ENCODE measurements around the gene GREM2. TPM values are rescaled to one million over a fixed set of nuclear protein-coding genes. Genes with fewer than 3 reads are reported as not detected.

Gene GREM2
- total RNA-seq, 1 experiment from 2014 or later = not detected

GRCh38 chr1:240635466-240636256 is 23.7 kb upstream of the GREM2 start:
- Histone ChIP-seq H2BK5ac (ENCODE audit: insufficient read length, low read length) (no peak overlapping the region), H3K27me3 (ENCODE audit: insufficient read depth, low read length) (no peaks in the 10 kb centered on the region), H3K23me2 (ENCODE audit: insufficient read length, low read depth, low read length, poor library complexity, severe bottlenecking) (no peaks in the 10 kb centered on the region), H3K79me2 (ENCODE audit: insufficient read depth, low read length) (no peaks in the 10 kb centered on the region), H3K56ac (ENCODE audit: insufficient read length, low read depth, low read length) (no peak overlapping the region), H3K4me2 (ENCODE audit: insufficient read depth, insufficient read length, low read length) (no peak overlapping the region), H3K79me1 (ENCODE audit: insufficient read depth, low read depth, low read length, poor library complexity, severe bottlenecking) (no peaks in the 10 kb centered on the region), H3T11ph (ENCODE audit: low read length) (no peak overlapping the region), H4K91ac (ENCODE audit: insufficient read length, low read depth, low read length) (no peak overlapping the region), H3K4me1 (ENCODE audit: insufficient read depth, low read length) (peaks cover 1% of the 10 kb centered on the region; the same call in 1 of the 2 replicates), H2BK12ac (ENCODE audit: insufficient read length, low read depth, low read length) (no peak overlapping the region), H3K18ac (ENCODE audit: insufficient read length, low read depth, low read length) (no peak overlapping the region), H2BK15ac (ENCODE audit: low read depth, low read length) (no peak overlapping the region), H4K20me1 (ENCODE audit: control insufficient read depth, insufficient read depth, insufficient read length) (no peaks in the 10 kb centered on the region), H3K23ac (ENCODE audit: insufficient read length, low read depth, low read length) (no peak overlapping the region), H4K8ac (replicated peaks; ENCODE audit: insufficient read length, low read depth, low read length) (no peak overlapping the region), H3K4ac (ENCODE audit: low read depth, low read length) (no peak overlapping the region), H2AFZ (ENCODE audit: low read length) (no peak overlapping the region), H3K9me3 (ENCODE audit: control insufficient read depth, low read depth, low read length) (no peaks in the 10 kb centered on the region), H3K9ac (ENCODE audit: extremely low read depth, insufficient read length, low read length) (no peak overlapping the region), H2BK120ac (ENCODE audit: low read depth, low read length, poor library complexity, severe bottlenecking) (no peak overlapping the region), H2BK20ac (ENCODE audit: low read depth, low read length, poor library complexity, severe bottlenecking) (no peak overlapping the region), H4K5ac (ENCODE audit: insufficient read length, low read depth, low read length) (no peak overlapping the region), H2AK5ac (ENCODE audit: insufficient read length, low read length) (no peak overlapping the region), H3K27ac (ENCODE audit: insufficient read length, low read depth, low read length) (no peak overlapping the region), H3K14ac (ENCODE audit: insufficient read depth, low read length) (no peak overlapping the region)
- Mint-ChIP-seq H3K4me1 (peaks cover 2 to 3% of the 10 kb centered on the region in 2 experiments), H3K27me3 (ENCODE audit: low read depth) (no peaks in the 10 kb centered on the region; the same call in 1 of the 2 replicates), H3K36me3 (ENCODE audit: insufficient read depth in 1 of 3, low read depth in 3 of 3) (no peaks in the 10 kb centered on the region), H3K27ac (no peak overlapping the region), H3K9me3 (peaks cover 0 to 4% of the 10 kb centered on the region in 2 experiments; a peak in 1 of 5 replicates), H3K4me3 (no peak overlapping the region)
- no peak for DNase-seq
- TF ChIP-seq CTCF (conservative IDR thresholded peaks at IDR 0.05) = no peak
- no CpG with 5 or more reads among the region's 16 CpGs for WGBS (ENCODE audit: extremely low coverage, insufficient read length, low lambda C conversion rate)
